Measurements from ENCODE around the gene BLID.

DNA sequence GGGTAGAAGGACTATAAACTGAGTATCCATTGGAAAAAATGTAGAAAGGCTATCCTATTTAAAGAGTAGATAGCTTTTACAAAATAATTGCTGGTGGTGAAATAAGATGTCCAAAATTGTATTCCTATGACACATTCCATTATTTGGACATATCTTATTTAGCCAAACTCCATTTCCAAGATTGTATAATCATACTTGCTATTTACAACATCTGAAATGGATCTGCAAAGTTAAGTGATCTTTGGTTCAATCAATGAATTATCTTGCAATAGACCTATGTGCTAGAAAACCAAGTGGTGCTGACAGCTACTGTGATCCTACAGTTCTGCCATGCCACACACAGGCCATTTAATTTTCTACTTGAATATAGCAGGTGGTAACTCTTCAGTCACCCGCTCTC lies 11.0 kb upstream of the BLID start:
- TF ChIP-seq, protein P1, sequence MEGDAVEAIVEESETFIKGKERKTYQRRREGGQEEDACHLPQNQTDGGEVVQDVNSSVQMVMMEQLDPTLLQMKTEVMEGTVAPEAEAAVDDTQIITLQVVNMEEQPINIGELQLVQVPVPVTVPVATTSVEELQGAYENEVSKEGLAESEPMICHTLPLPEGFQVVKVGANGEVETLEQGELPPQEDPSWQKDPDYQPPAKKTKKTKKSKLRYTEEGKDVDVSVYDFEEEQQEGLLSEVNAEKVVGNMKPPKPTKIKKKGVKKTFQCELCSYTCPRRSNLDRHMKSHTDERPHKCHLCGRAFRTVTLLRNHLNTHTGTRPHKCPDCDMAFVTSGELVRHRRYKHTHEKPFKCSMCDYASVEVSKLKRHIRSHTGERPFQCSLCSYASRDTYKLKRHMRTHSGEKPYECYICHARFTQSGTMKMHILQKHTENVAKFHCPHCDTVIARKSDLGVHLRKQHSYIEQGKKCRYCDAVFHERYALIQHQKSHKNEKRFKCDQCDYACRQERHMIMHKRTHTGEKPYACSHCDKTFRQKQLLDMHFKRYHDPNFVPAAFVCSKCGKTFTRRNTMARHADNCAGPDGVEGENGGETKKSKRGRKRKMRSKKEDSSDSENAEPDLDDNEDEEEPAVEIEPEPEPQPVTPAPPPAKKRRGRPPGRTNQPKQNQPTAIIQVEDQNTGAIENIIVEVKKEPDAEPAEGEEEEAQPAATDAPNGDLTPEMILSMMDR (conservative IDR thresholded peaks at IDR 0.05; ENCODE audit: low read length), result no peak
- no peak for TF ChIP-seq EZH2phosphoT487 (IDR thresholded peaks at IDR 0.05; ENCODE audit: borderline replicate concordance, low read depth, low read length)
